HEK293 (cell line): ENCODE data around the gene APOC1.

Experiments
- CTCF ChIA-PET: fragments of 350-600 bp; formaldehyde crosslinking; extraction: SDS; loops from one replicate; lab custom pipeline; 2021; ENCODE audit warnings: antibody characterized with exemption; lab: Yijun Ruan, JAX
- POLR2A ChIA-PET: fragments of 300-600 bp; formaldehyde crosslinking; extraction: SDS; loops from one replicate; lab custom pipeline; 2020; ENCODE audit warnings: antibody characterized with exemption, inconsistent platforms; lab: Yijun Ruan, JAX
- H3K27ac ChIP-seq: fragments of 200-500 bp; sonication (Bioruptor generic); 2 replicates; pipeline ENCODE4 v1.5.1; 2014; ENCODE audit warnings: low read depth, low read length, control low read depth, inconsistent platforms; ENCODE audit errors: extremely low read depth
- H3K36me3 ChIP-seq, 2 experiments: fragments of 200-500 bp in 1 of 2; sonication (Bioruptor generic) in 1 of 2; 1 replicate in 1 of 2; 2 replicates in 1 of 2; pipeline ENCODE4 v1.5.1; 2014 to 2017; ENCODE audit warnings: inconsistent platforms in 2 of 2, low read length in 2 of 2; ENCODE audit not compliant: control insufficient read depth in 2 of 2, insufficient read depth in 1 of 2
- H3K4me1 ChIP-seq: fragments of 200-500 bp; sonication (Bioruptor generic); 2 replicates; pipeline ENCODE4 v1.5.1; 2014; ENCODE audit warnings: mild to moderate bottlenecking, low read length, inconsistent platforms; ENCODE audit not compliant: control insufficient read depth, insufficient read depth
- H3K4me3 ChIP-seq: 2 replicates; pipeline ENCODE4 v1.5.1; 2011; ENCODE audit warnings: low read depth, mild to moderate bottlenecking, control low read depth, low read length, moderate library complexity
- H3K9me3 ChIP-seq: fragments of 200-500 bp; sonication (Bioruptor generic); 2 replicates; pipeline ENCODE4 v1.5.1; 2014; ENCODE audit warnings: low read depth, low read length, inconsistent platforms; ENCODE audit not compliant: control insufficient read depth, insufficient read depth
- KLF8 ChIP-seq: fragments of 450-650 bp; formaldehyde crosslinking; IDR thresholded peaks from 2 replicates; pipeline ENCODE4 v1.5.1; 2016; ENCODE audit warnings: missing biosample characterization, missing genetic modification characterization
- KLF9 ChIP-seq: fragments of 450-650 bp; formaldehyde crosslinking; IDR thresholded peaks from 2 replicates; pipeline ENCODE4 v1.5.1; 2016; ENCODE audit warnings: missing biosample characterization, missing genetic modification characterization, low read depth
- MEIS1 ChIP-seq: sonication (generic); formaldehyde crosslinking; IDR thresholded peaks from 2 replicates; pipeline ENCODE4 v1.8.1; 2022; ENCODE audit warnings: missing genetic modification reagents, mild to moderate bottlenecking, borderline replicate concordance
- SCRT2 ChIP-seq: fragments of 450-650 bp; formaldehyde crosslinking; IDR thresholded peaks from 2 replicates; pipeline ENCODE4 v1.5.1; 2016; ENCODE audit warnings: missing biosample characterization, missing genetic modification characterization
- SP2 ChIP-seq: fragments of 450-650 bp; formaldehyde crosslinking; IDR thresholded peaks from 2 replicates; pipeline ENCODE4 v1.5.1; 2016; ENCODE audit warnings: missing biosample characterization, missing genetic modification characterization
- ZBTB20 ChIP-seq: fragments of 450-650 bp; formaldehyde crosslinking; IDR thresholded peaks from 2 replicates; pipeline ENCODE4 v1.5.1; 2016; ENCODE audit warnings: missing biosample characterization, missing genetic modification characterization
- ZEB2 ChIP-seq: fragments of 450-650 bp; formaldehyde crosslinking; IDR thresholded peaks from 2 replicates; pipeline ENCODE4 v1.5.1; 2016; ENCODE audit warnings: missing biosample characterization, missing genetic modification characterization
- ZNF248 ChIP-seq: fragments of 450-650 bp; formaldehyde crosslinking; IDR thresholded peaks from 2 replicates; pipeline ENCODE4 v1.5.1; 2017; ENCODE audit warnings: missing biosample characterization, missing genetic modification characterization
- ZNF366 ChIP-seq: fragments of 450-650 bp; formaldehyde crosslinking; conservative IDR thresholded peaks from 2 replicates; pipeline ENCODE4 v1.5.1; 2016; ENCODE audit warnings: missing biosample characterization, missing genetic modification characterization
- ZNF544 ChIP-seq: fragments of 450-650 bp; formaldehyde crosslinking; IDR thresholded peaks from 2 replicates; pipeline ENCODE4 v1.5.0; 2017; ENCODE audit warnings: missing biosample characterization, missing genetic modification characterization
- ZNF561 ChIP-seq: fragments of 450-650 bp; IDR thresholded peaks from 2 replicates; pipeline ENCODE4 v1.5.1; 2018; ENCODE audit warnings: missing biosample characterization, missing genetic modification characterization, borderline replicate concordance
- ZNF629 ChIP-seq: fragments of 450-650 bp; formaldehyde crosslinking; IDR thresholded peaks from 2 replicates; pipeline ENCODE4 v1.5.1; 2017; ENCODE audit warnings: missing biosample characterization, missing genetic modification characterization
- ZNF747 ChIP-seq: fragments of 450-650 bp; formaldehyde crosslinking; IDR thresholded peaks from 2 replicates; pipeline ENCODE4 v1.5.1; 2016; ENCODE audit warnings: missing biosample characterization, missing genetic modification characterization
- ZNF792 ChIP-seq: fragments of 450-650 bp; formaldehyde crosslinking; IDR thresholded peaks from 2 replicates; pipeline ENCODE4 v1.5.1; 2016; ENCODE audit warnings: missing biosample characterization, missing genetic modification characterization
- ZSCAN23 ChIP-seq: fragments of 450-650 bp; formaldehyde crosslinking; IDR thresholded peaks from 2 replicates; pipeline ENCODE4 v1.5.1; 2016; ENCODE audit warnings: missing biosample characterization, missing genetic modification characterization
- ZSCAN30 ChIP-seq: fragments of 450-650 bp; IDR thresholded peaks from 2 replicates; pipeline ENCODE4 v1.5.1; 2018; ENCODE audit warnings: missing biosample characterization, mild to moderate bottlenecking, missing genetic modification characterization, moderate library complexity
- ZXDB ChIP-seq: fragments of 450-650 bp; formaldehyde crosslinking; IDR thresholded peaks from 2 replicates; pipeline ENCODE4 v1.5.1; 2016; ENCODE audit warnings: missing biosample characterization, missing genetic modification characterization
- TF ChIP-seq, protein P1 (sequence below): sonication (generic); formaldehyde crosslinking; IDR thresholded peaks from 2 replicates; pipeline ENCODE4 v1.8.1; 2022; ENCODE audit warnings: mild to moderate bottlenecking, moderate library complexity, missing genetic modification reagents
- TF ChIP-seq, protein P2 (sequence below): fragments of 450-650 bp; formaldehyde crosslinking; IDR thresholded peaks from 2 replicates; pipeline ENCODE4 v1.5.1; 2016; ENCODE audit warnings: missing biosample characterization, missing genetic modification characterization
- TF ChIP-seq, protein P3 (sequence below): fragments of 450-650 bp; formaldehyde crosslinking; IDR thresholded peaks from 2 replicates; pipeline ENCODE4 v1.5.1; 2016; ENCODE audit warnings: missing biosample characterization, missing genetic modification characterization
- TF ChIP-seq, protein P4 (sequence below): fragments of 450-650 bp; formaldehyde crosslinking; IDR thresholded peaks from 2 replicates; pipeline ENCODE4 v1.5.1; 2016; ENCODE audit warnings: missing biosample characterization, missing genetic modification characterization
- TF ChIP-seq, protein P5 (sequence below): fragments of 450-650 bp; formaldehyde crosslinking; IDR thresholded peaks from 2 replicates; pipeline ENCODE4 v1.5.1; 2017; ENCODE audit warnings: missing biosample characterization, missing genetic modification characterization
- TF ChIP-seq, protein P6 (sequence below): fragments of 450-650 bp; formaldehyde crosslinking; IDR thresholded peaks from 2 replicates; pipeline ENCODE4 v1.5.1; 2016; ENCODE audit warnings: missing biosample characterization, missing genetic modification characterization

The APOC1 gene

DNA sequence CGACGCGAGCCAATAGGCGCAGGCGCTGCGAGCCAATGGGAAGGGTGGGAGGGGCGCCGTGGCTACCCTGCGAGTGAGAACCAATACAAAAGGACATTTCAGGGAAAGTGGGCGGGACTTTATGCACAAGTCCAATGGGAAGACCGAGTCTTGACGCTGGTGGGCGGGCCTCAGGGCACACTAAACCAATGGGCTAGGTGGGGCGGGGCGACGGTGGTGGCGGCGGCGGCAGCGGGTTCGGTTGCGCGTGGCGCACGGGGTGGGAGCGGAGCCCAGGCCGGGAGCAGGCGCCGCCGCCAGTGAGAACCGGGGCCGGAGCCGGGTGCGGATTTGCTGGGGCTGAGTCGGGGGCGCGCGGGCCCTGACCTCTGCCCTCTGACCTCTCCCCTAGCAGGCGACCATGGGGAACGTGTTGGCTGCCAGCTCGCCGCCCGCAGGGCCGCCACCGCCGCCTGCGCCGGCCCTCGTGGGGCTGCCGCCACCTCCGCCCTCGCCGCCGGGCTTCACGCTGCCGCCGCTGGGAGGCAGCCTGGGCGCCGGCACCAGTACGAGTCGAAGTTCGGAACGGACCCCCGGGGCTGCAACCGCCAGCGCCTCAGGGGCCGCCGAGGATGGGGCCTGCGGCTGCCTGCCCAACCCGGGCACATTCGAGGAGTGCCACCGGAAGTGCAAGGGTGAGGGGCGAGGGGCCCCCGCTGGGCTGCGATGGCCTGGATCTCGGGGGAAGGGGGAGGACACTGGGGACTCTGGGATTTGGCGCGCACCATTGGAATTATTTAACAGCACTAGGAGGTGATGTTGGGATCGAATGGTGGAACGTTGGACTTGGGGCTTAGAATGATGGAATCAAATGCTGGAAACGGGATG lies 23.2 kb upstream of the APOC1 start, which contains the start of gene TOMM40 (continued):
- TF ChIP-seq ZEB2 (tag by site-specific recombination) (no peak), KLF8 (tag by site-specific recombination) (peak; percentile 21; the same call in 1 of the 2 replicates), SCRT2 (tag by site-specific recombination) (no peak), SP2 (tag by site-specific recombination) (peak; percentile 97), ZSCAN30 (tag by site-specific recombination) (0 out of 2 replicates have a peak, but pooled peaks have one; percentile 47), ZXDB (peak; percentile 8; the same call in 1 of the 2 replicates), MEIS1 (CRISPR knock-in tag) (no peak), ZBTB20 (tag by site-specific recombination) (peak; percentile 52; the same call in 1 of the 2 replicates), KLF9 (tag by site-specific recombination) (peak; percentile 26), ZNF629 (tag by site-specific recombination) (no peak)
- TF ChIP-seq, protein P1, sequence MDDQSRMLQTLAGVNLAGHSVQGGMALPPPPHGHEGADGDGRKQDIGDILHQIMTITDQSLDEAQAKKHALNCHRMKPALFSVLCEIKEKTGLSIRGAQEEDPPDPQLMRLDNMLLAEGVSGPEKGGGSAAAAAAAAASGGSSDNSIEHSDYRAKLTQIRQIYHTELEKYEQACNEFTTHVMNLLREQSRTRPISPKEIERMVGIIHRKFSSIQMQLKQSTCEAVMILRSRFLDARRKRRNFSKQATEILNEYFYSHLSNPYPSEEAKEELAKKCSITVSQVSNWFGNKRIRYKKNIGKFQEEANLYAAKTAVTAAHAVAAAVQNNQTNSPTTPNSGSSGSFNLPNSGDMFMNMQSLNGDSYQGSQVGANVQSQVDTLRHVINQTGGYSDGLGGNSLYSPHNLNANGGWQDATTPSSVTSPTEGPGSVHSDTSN (CRISPR knock-in tag), result 0 out of 2 replicates have a peak, but pooled peaks have one; percentile 36
- TF ChIP-seq, protein P2, sequence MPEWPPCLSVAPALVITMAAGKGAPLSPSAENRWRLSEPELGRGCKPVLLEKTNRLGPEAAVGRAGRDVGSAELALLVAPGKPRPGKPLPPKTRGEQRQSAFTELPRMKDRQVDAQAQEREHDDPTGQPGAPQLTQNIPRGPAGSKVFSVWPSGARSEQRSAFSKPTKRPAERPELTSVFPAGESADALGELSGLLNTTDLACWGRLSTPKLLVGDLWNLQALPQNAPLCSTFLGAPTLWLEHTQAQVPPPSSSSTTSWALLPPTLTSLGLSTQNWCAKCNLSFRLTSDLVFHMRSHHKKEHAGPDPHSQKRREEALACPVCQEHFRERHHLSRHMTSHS (tag by site-specific recombination), result no peak
- TF ChIP-seq, protein P3, sequence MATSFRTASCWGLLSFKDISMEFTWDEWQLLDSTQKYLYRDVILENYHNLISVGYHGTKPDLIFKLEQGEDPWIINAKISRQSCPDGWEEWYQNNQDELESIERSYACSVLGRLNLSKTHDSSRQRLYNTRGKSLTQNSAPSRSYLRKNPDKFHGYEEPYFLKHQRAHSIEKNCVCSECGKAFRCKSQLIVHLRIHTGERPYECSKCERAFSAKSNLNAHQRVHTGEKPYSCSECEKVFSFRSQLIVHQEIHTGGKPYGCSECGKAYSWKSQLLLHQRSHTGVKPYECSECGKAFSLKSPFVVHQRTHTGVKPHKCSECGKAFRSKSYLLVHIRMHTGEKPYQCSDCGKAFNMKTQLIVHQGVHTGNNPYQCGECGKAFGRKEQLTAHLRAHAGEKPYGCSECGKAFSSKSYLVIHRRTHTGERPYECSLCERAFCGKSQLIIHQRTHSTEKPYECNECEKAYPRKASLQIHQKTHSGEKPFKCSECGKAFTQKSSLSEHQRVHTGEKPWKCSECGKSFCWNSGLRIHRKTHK (tag by site-specific recombination), result no peak
- TF ChIP-seq, protein P4, sequence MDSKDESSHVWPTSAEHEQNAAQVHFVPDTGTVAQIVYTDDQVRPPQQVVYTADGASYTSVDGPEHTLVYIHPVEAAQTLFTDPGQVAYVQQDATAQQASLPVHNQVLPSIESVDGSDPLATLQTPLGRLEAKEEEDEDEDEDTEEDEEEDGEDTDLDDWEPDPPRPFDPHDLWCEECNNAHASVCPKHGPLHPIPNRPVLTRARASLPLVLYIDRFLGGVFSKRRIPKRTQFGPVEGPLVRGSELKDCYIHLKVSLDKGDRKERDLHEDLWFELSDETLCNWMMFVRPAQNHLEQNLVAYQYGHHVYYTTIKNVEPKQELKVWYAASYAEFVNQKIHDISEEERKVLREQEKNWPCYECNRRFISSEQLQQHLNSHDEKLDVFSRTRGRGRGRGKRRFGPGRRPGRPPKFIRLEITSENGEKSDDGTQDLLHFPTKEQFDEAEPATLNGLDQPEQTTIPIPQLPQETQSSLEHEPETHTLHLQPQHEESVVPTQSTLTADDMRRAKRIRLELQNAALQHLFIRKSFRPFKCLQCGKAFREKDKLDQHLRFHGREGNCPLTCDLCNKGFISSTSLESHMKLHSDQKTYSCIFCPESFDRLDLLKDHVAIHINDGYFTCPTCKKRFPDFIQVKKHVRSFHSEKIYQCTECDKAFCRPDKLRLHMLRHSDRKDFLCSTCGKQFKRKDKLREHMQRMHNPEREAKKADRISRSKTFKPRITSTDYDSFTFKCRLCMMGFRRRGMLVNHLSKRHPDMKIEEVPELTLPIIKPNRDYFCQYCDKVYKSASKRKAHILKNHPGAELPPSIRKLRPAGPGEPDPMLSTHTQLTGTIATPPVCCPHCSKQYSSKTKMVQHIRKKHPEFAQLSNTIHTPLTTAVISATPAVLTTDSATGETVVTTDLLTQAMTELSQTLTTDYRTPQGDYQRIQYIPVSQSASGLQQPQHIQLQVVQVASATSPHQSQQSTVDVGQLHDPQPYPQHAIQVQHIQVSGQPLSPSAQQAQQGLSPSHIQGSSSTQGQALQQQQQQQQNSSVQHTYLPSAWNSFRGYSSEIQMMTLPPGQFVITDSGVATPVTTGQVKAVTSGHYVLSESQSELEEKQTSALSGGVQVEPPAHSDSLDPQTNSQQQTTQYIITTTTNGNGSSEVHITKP (tag by site-specific recombination), result no peak
- TF ChIP-seq, protein P5, sequence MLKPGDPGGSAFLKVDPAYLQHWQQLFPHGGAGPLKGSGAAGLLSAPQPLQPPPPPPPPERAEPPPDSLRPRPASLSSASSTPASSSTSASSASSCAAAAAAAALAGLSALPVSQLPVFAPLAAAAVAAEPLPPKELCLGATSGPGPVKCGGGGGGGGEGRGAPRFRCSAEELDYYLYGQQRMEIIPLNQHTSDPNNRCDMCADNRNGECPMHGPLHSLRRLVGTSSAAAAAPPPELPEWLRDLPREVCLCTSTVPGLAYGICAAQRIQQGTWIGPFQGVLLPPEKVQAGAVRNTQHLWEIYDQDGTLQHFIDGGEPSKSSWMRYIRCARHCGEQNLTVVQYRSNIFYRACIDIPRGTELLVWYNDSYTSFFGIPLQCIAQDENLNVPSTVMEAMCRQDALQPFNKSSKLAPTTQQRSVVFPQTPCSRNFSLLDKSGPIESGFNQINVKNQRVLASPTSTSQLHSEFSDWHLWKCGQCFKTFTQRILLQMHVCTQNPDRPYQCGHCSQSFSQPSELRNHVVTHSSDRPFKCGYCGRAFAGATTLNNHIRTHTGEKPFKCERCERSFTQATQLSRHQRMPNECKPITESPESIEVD (tag by site-specific recombination), result no peak

DNA sequence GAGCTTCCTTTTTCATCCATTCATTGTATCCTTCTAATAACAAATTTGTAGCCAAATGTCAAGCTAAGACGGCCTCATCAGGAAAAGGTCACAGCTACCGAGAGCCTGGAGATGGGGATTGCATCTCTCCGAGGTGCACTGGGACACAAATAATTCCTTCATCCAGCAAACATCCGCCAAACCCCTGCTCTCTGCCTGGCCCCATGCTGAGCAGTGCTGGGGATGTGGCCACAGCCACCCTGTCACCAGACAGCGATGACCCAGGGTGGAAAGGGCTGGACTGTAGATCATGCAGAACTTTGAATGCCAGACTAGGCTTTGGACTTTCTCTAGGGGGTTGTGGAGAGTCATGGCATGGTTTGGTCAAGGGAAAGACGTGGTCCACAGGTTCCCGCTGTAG lies 21.5 kb upstream of the APOC1 start:
- H3K4me1 ChIP-seq, result peaks cover 6% of the 10 kb centered on the region
- H3K27ac ChIP-seq, result no peak overlapping the region
- peaks cover 41 to 65% of the 10 kb centered on the region in 2 experiments for H3K36me3 ChIP-seq
- TF ChIP-seq SCRT2 (tag by site-specific recombination), result no peak
- no peak for TF ChIP-seq ZNF747 (tag by site-specific recombination)
- TF ChIP-seq MEIS1 (CRISPR knock-in tag), result no peak
- no peak for TF ChIP-seq ZNF561 (tag by site-specific recombination)
- TF ChIP-seq, protein P6, sequence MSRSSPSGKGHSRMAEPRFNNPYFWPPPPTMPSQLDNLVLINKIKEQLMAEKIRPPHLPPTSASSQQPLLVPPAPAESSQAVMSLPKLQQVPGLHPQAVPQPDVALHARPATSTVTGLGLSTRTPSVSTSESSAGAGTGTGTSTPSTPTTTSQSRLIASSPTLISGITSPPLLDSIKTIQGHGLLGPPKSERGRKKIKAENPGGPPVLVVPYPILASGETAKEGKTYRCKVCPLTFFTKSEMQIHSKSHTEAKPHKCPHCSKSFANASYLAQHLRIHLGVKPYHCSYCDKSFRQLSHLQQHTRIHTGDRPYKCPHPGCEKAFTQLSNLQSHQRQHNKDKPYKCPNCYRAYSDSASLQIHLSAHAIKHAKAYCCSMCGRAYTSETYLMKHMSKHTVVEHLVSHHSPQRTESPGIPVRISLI, result no peak
- TF ChIP-seq ZNF792, result no peak
- TF ChIP-seq ZNF544 (tag by site-specific recombination), result no peak
- no peak for TF ChIP-seq ZSCAN23 (tag by site-specific recombination)
- no peak for TF ChIP-seq ZNF366 (tag by site-specific recombination)
- no peak for TF ChIP-seq ZNF248 (tag by site-specific recombination)
- TF ChIP-seq, all 188 proteins: peak for 0
- ChIA-PET CTCF (interaction anchor here (1.3 to 1.4 kb wide), 2 partner anchors 10 to 11 kb away, joined by 7 to 11 read pairs; no protein-coding TSS in a partner anchor), POLR2A (interaction anchor here (1.1 kb wide), 1 partner anchor 13 kb away, joined by 3 read pairs; no protein-coding TSS in a partner anchor)
- Histone ChIP-seq H3K9me3 (no peaks in the 10 kb centered on the region), H3K4me3 (no peak overlapping the region)
